ENCODE data around the gene OR10G2.

OR10G2 gene

GRCh38 chr14:21634840-21635239 lies at the start of gene OR10G2:
TSS of gene OR10G2 (minus strand) at chr14:21634940. CDS start at chr14:21634842, 98 bp downstream.
- DNase-seq (ENCODE audit: low read depth), result no peak
- no peak for TF ChIP-seq CTCF (IDR thresholded peaks at IDR 0.05; ENCODE audit: control insufficient read depth, extremely low read depth, insufficient read depth)
- no peak within 1 kb of the TSS for H3K4me3 ChIP-seq (ENCODE audit: low read depth, low read length)

- no peak overlapping the region for H3K4me3 ChIP-seq (ENCODE audit: low read depth, low read length)
- DNase-seq (ENCODE audit: low read depth), result no peak
- no peak for TF ChIP-seq CTCF (IDR thresholded peaks at IDR 0.05; ENCODE audit: control insufficient read depth, extremely low read depth, insufficient read depth)
Observed at GRCh38 chr14:21680072-21680471, 45.3 kb upstream of the OR10G2 start.

- TF ChIP-seq CTCF (IDR thresholded peaks at IDR 0.05; ENCODE audit: control insufficient read depth, extremely low read depth, insufficient read depth), result no peak
- DNase-seq (ENCODE audit: low read depth), result no peak
- H3K4me3 ChIP-seq (ENCODE audit: low read depth, low read length), result no peak overlapping the region
Observed at GRCh38 chr14:21675566-21675965, 40.8 kb upstream of the OR10G2 start.

- no peak for TF ChIP-seq CTCF (IDR thresholded peaks at IDR 0.05; ENCODE audit: control insufficient read depth, extremely low read depth, insufficient read depth)
- DNase-seq (ENCODE audit: low read depth), result no peak
- no peak within 1 kb of the TSS for H3K4me3 ChIP-seq (ENCODE audit: low read depth, low read length)
Observed at GRCh38 chr14:21673718-21674117, 39.0 kb upstream of the OR10G2 start, which contains the start of gene OR4E1. TSS of gene OR4E1 (minus strand) at chr14:21673818. CDS start at chr14:21670935, 2,883 bp downstream.

GRCh38 chr14:21672116-21672515 lies 37.4 kb upstream of the OR10G2 start:
- no peak overlapping the region for H3K4me3 ChIP-seq (ENCODE audit: low read depth, low read length)
- no peak for DNase-seq (ENCODE audit: low read depth)
- no peak for TF ChIP-seq CTCF (IDR thresholded peaks at IDR 0.05; ENCODE audit: control insufficient read depth, extremely low read depth, insufficient read depth)

GRCh38 chr14:21671371-21671770 lies 36.6 kb upstream of the OR10G2 start:
- H3K4me3 ChIP-seq (ENCODE audit: low read depth, low read length), result no peak overlapping the region
- TF ChIP-seq CTCF (IDR thresholded peaks at IDR 0.05; ENCODE audit: control insufficient read depth, extremely low read depth, insufficient read depth), result no peak
- DNase-seq (ENCODE audit: low read depth), result no peak

GRCh38 chr14:21669284-21669683 lies 34.5 kb upstream of the OR10G2 start:
- no peak for DNase-seq (ENCODE audit: low read depth)
- no peak overlapping the region for H3K4me3 ChIP-seq (ENCODE audit: low read depth, low read length)
- TF ChIP-seq CTCF (IDR thresholded peaks at IDR 0.05; ENCODE audit: control insufficient read depth, extremely low read depth, insufficient read depth), result no peak

Measured in LNCaP clone FGC (cell line).